Endodermal cell (in vitro differentiated cells): Measurements from ENCODE around the gene BTK. TPM values are rescaled to one million over a fixed set of nuclear protein-coding genes. Genes with fewer than 3 reads are reported as not detected.

Experiments
- DNase-seq: peaks from one replicate; pipeline ENCODE4 v3.0.0-alpha.2; 2017
- H3K27ac ChIP-seq: 2 replicates; pipeline ENCODE4 v1.5.1; 2013; ENCODE audit warnings: mild to moderate bottlenecking, low read depth, low read length, moderate library complexity
- H3K27me3 ChIP-seq: 2 replicates; pipeline ENCODE4 v1.6.1; 2013; ENCODE audit warnings: mild to moderate bottlenecking, low read length, moderate library complexity; ENCODE audit not compliant: insufficient read depth, control insufficient read depth, poor library complexity, severe bottlenecking
- H3K36me3 ChIP-seq: 2 replicates; pipeline ENCODE4 v1.7.0; 2013; ENCODE audit warnings: mild to moderate bottlenecking, low read length, moderate library complexity; ENCODE audit not compliant: control insufficient read depth, insufficient read depth
- H3K4me1 ChIP-seq: one replicate; pipeline ENCODE4 v1.7.0; 2013; ENCODE audit warnings: low read length; ENCODE audit not compliant: control insufficient read depth, insufficient read depth
- H3K4me3 ChIP-seq: 2 replicates; pipeline ENCODE4 v1.5.1; 2013; ENCODE audit warnings: mild to moderate bottlenecking, low read length, moderate library complexity
- H3K9ac ChIP-seq: 2 replicates; pipeline ENCODE4 v1.6.1; 2013; ENCODE audit warnings: mild to moderate bottlenecking, low read length, moderate library complexity; ENCODE audit not compliant: poor library complexity, severe bottlenecking; ENCODE audit errors: extremely low read depth
- H3K9me3 ChIP-seq: 2 replicates; pipeline ENCODE4 v1.6.1; 2013; ENCODE audit warnings: mild to moderate bottlenecking, low read length, moderate library complexity; ENCODE audit not compliant: control insufficient read depth
- H3K27ac Mint-ChIP-seq: 2 replicates; pipeline ENCODE4 v1.8.0; 2020; ENCODE audit warnings: mixed read lengths
- H3K27me3 Mint-ChIP-seq: 2 replicates; pipeline ENCODE4 v1.8.0; 2021; ENCODE audit warnings: mild to moderate bottlenecking, mixed read lengths; ENCODE audit not compliant: insufficient read depth
- H3K36me3 Mint-ChIP-seq: 2 replicates; pipeline ENCODE4 v1.8.0; 2020; ENCODE audit warnings: low read depth, mixed read lengths
- H3K4me1 Mint-ChIP-seq: 2 replicates; pipeline ENCODE4 v1.8.0; 2020; ENCODE audit warnings: mixed read lengths
- H3K4me3 Mint-ChIP-seq: 2 replicates; pipeline ENCODE4 v1.8.0; 2020; ENCODE audit warnings: mild to moderate bottlenecking, moderate library complexity, mixed read lengths
- H3K9me3 Mint-ChIP-seq: 2 replicates; pipeline ENCODE4 v1.8.0; 2020; ENCODE audit warnings: mild to moderate bottlenecking, mixed read lengths
- CTCF ChIP-seq: fragments of 200-600 bp; sonication (generic); conservative IDR thresholded peaks from 2 replicates; pipeline ENCODE4 v1.5.0; 2021; ENCODE audit warnings: antibody characterized with exemption, mild to moderate bottlenecking
- WGBS, 2 experiments: methylation state at CpG; one replicate each; pipeline versions ENCODE4 v1.1.5 to v1.1.7; 2013; ENCODE audit warnings: missing lambda C conversion rate in 2 of 2, mixed read lengths in 1 of 2; ENCODE audit not compliant: insufficient coverage in 1 of 2, insufficient read length in 1 of 2; 5-methylcytosine and 5-hydroxymethylcytosine counted together
- long read RNA-seq, 4 experiments: library from polyadenylated mRNA in 2 of 4; library from RNA in 1 of 4; library from capped mRNA in 1 of 4; stranded (forward) in 3 of 4; unstranded in 1 of 4; transcript quantifications; one replicate each; pipeline ENCODE4 v2.0.0, GENCODE V29; 2020 to 2021; ENCODE audit warnings: inconsistent platforms in 1 of 4
- polyA plus RNA-seq, 2 experiments: library from polyadenylated mRNA; stranded (reverse); fragments of 50-300 nt; gene quantifications; one replicate each; pipeline ENCODE4 v1.2.3, GENCODE V29; 2013
- total RNA-seq, 2 donors: library from RNA; stranded (reverse); fragmentation: NEBNext Ultra II Directional in 1 of 2; extraction: Animal tissue kit (Norgen Biotek cat#: 25700) in 1 of 2; gene quantifications; 2 replicates in 1 of 2; 3 replicates in 1 of 2; pipeline ENCODE4 v1.2.1, GENCODE V29; 2021

BTK gene
- 1 to 10 TPM; 2.3 to 3.4 TPM for total RNA-seq
- polyA plus RNA-seq (2013, experiment 1 of 2) = 0.43 TPM
- 0.33 TPM for polyA plus RNA-seq (2013, experiment 2 of 2)
- long read RNA-seq, experiment 1 = 0 reads
- long read RNA-seq, experiment 2, partial matches to known transcripts = 7 of 9 reads
- long read RNA-seq, experiment 2, other reads (novel, unspliced or antisense) = 2 of 9 reads
- long read RNA-seq, experiment 3, transcript BTK-201 (19 exons, 2,579 nt) = major isoform, 9 of 17 reads
- long read RNA-seq, experiment 3, partial matches to known transcripts = 5 of 17 reads
- long read RNA-seq, experiment 3, other reads (novel, unspliced or antisense) = 3 of 17 reads
- long read RNA-seq, experiment 4, partial matches to known transcripts = 3 of 3 reads
- long read RNA-seq, experiment 4, other reads (novel, unspliced or antisense) = 0 of 3 reads

DNA sequence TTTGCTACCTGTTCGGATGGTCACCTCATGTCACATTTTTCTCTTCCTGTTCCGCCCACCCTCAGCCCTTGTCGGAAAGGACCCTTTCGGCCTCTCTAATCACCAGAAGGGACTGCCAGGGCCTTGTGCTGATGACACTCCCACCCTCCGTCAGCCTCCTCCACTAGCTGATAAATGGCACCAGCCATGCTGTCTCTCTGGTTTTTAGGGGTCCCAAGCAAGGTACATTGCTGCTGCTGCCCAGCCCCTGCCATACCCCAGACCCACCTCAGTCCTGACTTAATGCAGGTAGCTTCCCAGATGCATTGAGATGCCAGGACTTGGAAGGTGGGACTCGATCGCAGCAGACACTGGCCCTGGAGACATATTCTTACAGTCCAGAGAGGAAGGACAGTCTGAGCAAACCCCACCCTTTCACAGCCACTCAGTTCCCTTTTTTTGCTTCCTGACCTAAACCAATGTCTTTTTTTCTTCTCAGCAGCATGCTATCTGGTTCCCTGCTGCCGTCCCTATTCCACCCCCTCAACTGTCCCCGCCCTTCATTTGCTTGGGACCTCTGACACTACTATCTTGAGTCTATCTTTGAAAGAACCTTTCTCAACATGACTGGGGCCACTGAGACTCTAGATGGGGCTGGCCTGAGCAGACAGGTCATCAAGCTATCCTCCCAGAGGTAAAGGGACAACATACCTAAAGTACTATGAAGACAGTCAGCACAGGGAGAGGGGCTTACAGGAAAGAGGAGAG, at the start of gene BTK:
BTK (minus strand) TSS at position 397 of the 747 bp plus-strand sequence. CDS start 10,907 bp downstream, outside the sequence.
- Histone ChIP-seq H3K27me3 (no peaks in the 10 kb centered on the region), H3K9ac (no peak within 1 kb of the TSS), H3K4me1 (no peaks in the 10 kb centered on the region), H3K9me3 (no peaks in the 10 kb centered on the region), H3K36me3 (no peaks in the 10 kb centered on the region), H3K4me3 (no peak within 1 kb of the TSS), H3K27ac (no peak within 1 kb of the TSS)
- Mint-ChIP-seq H3K4me1 (peaks cover 14% of the 10 kb centered on the region), H3K27me3 (no peaks in the 10 kb centered on the region), H3K36me3 (no peaks in the 10 kb centered on the region), H3K4me3 (no peak within 1 kb of the TSS), H3K27ac (no peak within 1 kb of the TSS), H3K9me3 (peaks cover 34% of the 10 kb centered on the region)
- DNase-seq = no peak
- TF ChIP-seq CTCF = no peak
- 77% methylated on average over 9 of the region's 9 CpGs; no CpG with 5 or more reads in 1 of the 2 experiments for WGBS, 2 experiments

GRCh38 chrX:101430457-101431078, 44.6 kb upstream of the BTK start:
- peaks cover 14% of the 10 kb centered on the region for H3K9me3 ChIP-seq
- H3K4me1 Mint-ChIP-seq = no peaks in the 10 kb centered on the region
- H3K27ac Mint-ChIP-seq = no peak overlapping the region
- no peaks in the 10 kb centered on the region for H3K4me1 ChIP-seq
- H3K36me3 Mint-ChIP-seq = peaks cover 55% of the 10 kb centered on the region
- no peaks in the 10 kb centered on the region for H3K27me3 ChIP-seq
- no peak overlapping the region for H3K4me3 ChIP-seq
- no peak for DNase-seq
- WGBS, 2 experiments = 83 to 96% methylated on average over 1 to 2 of the region's 2 CpGs
- no peak overlapping the region for H3K4me3 Mint-ChIP-seq
- H3K27ac ChIP-seq = no peak overlapping the region
- no peak overlapping the region for H3K9ac ChIP-seq
- peaks cover 9% of the 10 kb centered on the region for H3K36me3 ChIP-seq
- H3K9me3 Mint-ChIP-seq = peaks cover 66% of the 10 kb centered on the region
- no peak for TF ChIP-seq CTCF
- no peaks in the 10 kb centered on the region for H3K27me3 Mint-ChIP-seq

GRCh38 chrX:101429934-101430333, 43.9 kb upstream of the BTK start:
- peaks cover 9% of the 10 kb centered on the region for H3K36me3 ChIP-seq
- Mint-ChIP-seq H3K27me3 (no peaks in the 10 kb centered on the region), H3K27ac (no peak overlapping the region), H3K4me3 (no peak overlapping the region), H3K9me3 (peaks cover 67% of the 10 kb centered on the region), H3K4me1 (no peaks in the 10 kb centered on the region), H3K36me3 (peaks cover 55% of the 10 kb centered on the region)
- DNase-seq = no peak
- 85% methylated on average over 1 of the region's 1 CpG; no CpG with 5 or more reads in 1 of the 2 experiments for WGBS, 2 experiments
- H3K4me3 ChIP-seq = no peak overlapping the region
- H3K4me1 ChIP-seq = no peaks in the 10 kb centered on the region
- H3K27ac ChIP-seq = no peak overlapping the region
- H3K9me3 ChIP-seq = peaks cover 14% of the 10 kb centered on the region
- no peak for TF ChIP-seq CTCF
- H3K27me3 ChIP-seq = no peaks in the 10 kb centered on the region
- no peak overlapping the region for H3K9ac ChIP-seq
